Measurements from ENCODE around the gene GADD45GIP1. TPM values are rescaled to one million over a fixed set of nuclear protein-coding genes. Genes with fewer than 3 reads are reported as not detected.

The GADD45GIP1 gene
- total RNA-seq, 2 donors from 2014 or later = 31.0 to 34.9 TPM

GRCh38 chr19:12997179-12997966, 40.4 kb upstream of the GADD45GIP1 start:
- H3K27ac Mint-ChIP-seq = no peak overlapping the region
- H3K9ac ChIP-seq (ENCODE audit: extremely low read depth, low read length, poor library complexity, severe bottlenecking) = no peak overlapping the region

GRCh38 chr19:12996406-12997094, 39.5 kb upstream of the GADD45GIP1 start:
- Mint-ChIP-seq H3K4me1 (no peaks in the 10 kb centered on the region), H3K9me3 (no peaks in the 10 kb centered on the region), H3K27me3 (ENCODE audit: insufficient read depth) (peaks cover 93% of the 10 kb centered on the region), H3K27ac (no peak overlapping the region), H3K4me3 (peak overlapping the region; percentile 40), H3K36me3 (ENCODE audit: low read depth) (no peaks in the 10 kb centered on the region)
- H3K9me3 ChIP-seq (ENCODE audit: control insufficient read depth, low read length) = no peaks in the 10 kb centered on the region
- 11 to 15% methylated on average over 13 to 46 of the region's 52 CpGs for WGBS, 2 experiments (ENCODE audit: insufficient coverage in 1 of 2, insufficient read length in 1 of 2)
- no peaks in the 10 kb centered on the region for H3K36me3 ChIP-seq (ENCODE audit: control insufficient read depth, insufficient read depth, low read length)
- no peaks in the 10 kb centered on the region for H3K4me1 ChIP-seq (ENCODE audit: control insufficient read depth, insufficient read depth, low read length)
- peak; percentile 82 for DNase-seq
- H3K4me3 ChIP-seq (ENCODE audit: low read length) = no peak overlapping the region
- TF ChIP-seq CTCF (conservative IDR thresholded peaks at IDR 0.05) = peak; percentile 42
- no peak overlapping the region for H3K9ac ChIP-seq (ENCODE audit: extremely low read depth, low read length, poor library complexity, severe bottlenecking)
- H3K27ac ChIP-seq (ENCODE audit: low read depth, low read length) = no peak overlapping the region
- H3K27me3 ChIP-seq (ENCODE audit: control insufficient read depth, insufficient read depth, low read length, poor library complexity, severe bottlenecking) = peaks cover 90% of the 10 kb centered on the region

More at GRCh38 chr19:12997179-12997966, 40.4 kb upstream of the GADD45GIP1 start:
- peaks cover 86% of the 10 kb centered on the region for H3K27me3 Mint-ChIP-seq (ENCODE audit: insufficient read depth)
- Histone ChIP-seq H3K27me3 (ENCODE audit: control insufficient read depth, insufficient read depth, low read length, poor library complexity, severe bottlenecking) (peaks cover 85% of the 10 kb centered on the region), H3K9me3 (ENCODE audit: control insufficient read depth, low read length) (no peaks in the 10 kb centered on the region), H3K36me3 (ENCODE audit: control insufficient read depth, insufficient read depth, low read length) (no peaks in the 10 kb centered on the region), H3K4me1 (ENCODE audit: control insufficient read depth, insufficient read depth, low read length) (no peaks in the 10 kb centered on the region), H3K4me3 (ENCODE audit: low read length) (no peak overlapping the region), H3K27ac (ENCODE audit: low read depth, low read length) (no peak overlapping the region)
- DNase-seq = no peak
- no peaks in the 10 kb centered on the region for H3K4me1 Mint-ChIP-seq
- WGBS, 2 experiments (ENCODE audit: insufficient coverage in 1 of 2, insufficient read length in 1 of 2) = 92 to 97% methylated on average over 20 to 25 of the region's 25 CpGs
- TF ChIP-seq CTCF (conservative IDR thresholded peaks at IDR 0.05) = no peak
- H3K4me3 Mint-ChIP-seq = no peak overlapping the region
- H3K9me3 Mint-ChIP-seq = no peaks in the 10 kb centered on the region
- no peaks in the 10 kb centered on the region for H3K36me3 Mint-ChIP-seq (ENCODE audit: low read depth)

DNA sequence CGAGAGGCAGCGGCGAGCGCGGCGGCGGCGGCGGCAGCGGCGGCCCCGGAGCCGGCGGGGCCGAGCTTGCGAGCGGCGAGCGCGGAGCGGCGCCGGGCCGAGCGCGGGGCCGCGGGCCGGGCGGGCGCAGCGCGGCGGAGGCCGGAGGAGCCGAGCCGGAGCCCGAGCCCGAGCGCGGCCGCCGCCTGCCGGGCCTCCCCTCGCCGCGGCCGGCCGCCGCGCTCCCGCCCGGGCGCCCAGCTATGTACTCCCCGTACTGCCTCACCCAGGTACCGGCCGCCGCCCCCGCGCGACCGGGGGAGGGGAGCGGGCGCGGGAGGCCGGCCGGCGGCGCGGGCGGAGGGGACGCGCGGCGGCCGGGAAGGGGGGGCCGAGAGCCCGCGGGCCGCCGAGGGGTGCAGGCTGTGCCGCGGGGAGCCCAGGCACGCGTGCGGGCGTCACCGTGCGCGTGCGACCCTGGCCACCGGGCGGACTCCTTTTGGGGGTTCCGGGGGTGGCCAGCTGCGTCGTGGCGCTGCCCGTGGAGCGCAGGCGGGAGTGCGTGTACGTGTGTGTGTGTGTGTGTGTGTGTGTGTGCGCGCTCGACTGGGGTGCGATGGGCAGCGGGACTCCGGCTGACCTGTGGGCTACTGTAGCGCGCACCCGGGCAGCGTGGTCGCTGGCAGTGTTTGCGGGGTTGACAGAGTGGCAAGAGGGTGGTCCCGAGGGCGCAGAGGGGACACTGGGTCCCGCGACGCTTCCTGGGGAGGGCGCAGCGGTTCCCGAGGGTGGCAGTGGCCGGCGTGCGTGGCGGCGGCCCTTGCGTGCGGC, 38.8 kb upstream of the GADD45GIP1 start:
- Mint-ChIP-seq H3K9me3 (no peaks in the 10 kb centered on the region), H3K4me3 (peak overlapping the region; percentile 40), H3K27ac (no peak overlapping the region), H3K27me3 (ENCODE audit: insufficient read depth) (peaks cover 93% of the 10 kb centered on the region), H3K4me1 (no peaks in the 10 kb centered on the region), H3K36me3 (ENCODE audit: low read depth) (no peaks in the 10 kb centered on the region)
- no peaks in the 10 kb centered on the region for H3K4me1 ChIP-seq (ENCODE audit: control insufficient read depth, insufficient read depth, low read length)
- TF ChIP-seq CTCF (conservative IDR thresholded peaks at IDR 0.05) = no peak
- no peak overlapping the region for H3K27ac ChIP-seq (ENCODE audit: low read depth, low read length)
- H3K9me3 ChIP-seq (ENCODE audit: control insufficient read depth, low read length) = no peaks in the 10 kb centered on the region
- no peak overlapping the region for H3K9ac ChIP-seq (ENCODE audit: extremely low read depth, low read length, poor library complexity, severe bottlenecking)
- 3 to 9% methylated on average over 12 to 129 of the region's 129 CpGs for WGBS, 2 experiments (ENCODE audit: insufficient coverage in 1 of 2, insufficient read length in 1 of 2)
- no peaks in the 10 kb centered on the region for H3K36me3 ChIP-seq (ENCODE audit: control insufficient read depth, insufficient read depth, low read length)
- peaks cover 90% of the 10 kb centered on the region for H3K27me3 ChIP-seq (ENCODE audit: control insufficient read depth, insufficient read depth, low read length, poor library complexity, severe bottlenecking)
- no peak overlapping the region for H3K4me3 ChIP-seq (ENCODE audit: low read length)
- DNase-seq = no peak

Measured in endodermal cell (in vitro differentiated cells).